NT2/D1 (cell line): ENCODE results near the gene EPB41L4A.

ENCODE experiments used
- DNase-seq: peaks from one replicate; pipeline ENCODE4 v3.0.0-alpha.2; 2011; ENCODE audit warnings: low read depth, low spot score
- H3K27me3 ChIP-seq: 2 replicates; pipeline ENCODE4 v1.6.0; 2011; ENCODE audit warnings: mild to moderate bottlenecking; ENCODE audit not compliant: insufficient read length, insufficient read depth
- H3K36me3 ChIP-seq: 2 replicates; pipeline ENCODE4 v1.6.1; 2011; ENCODE audit warnings: mild to moderate bottlenecking, low read length, mixed read lengths; ENCODE audit not compliant: insufficient read depth, insufficient read length
- H3K4me1 ChIP-seq: 2 replicates; pipeline ENCODE4 v1.5.1; 2011; ENCODE audit not compliant: insufficient read depth, insufficient read length
- H3K4me3 ChIP-seq: 2 replicates; pipeline ENCODE4 v1.5.1; 2011; ENCODE audit warnings: low read depth; ENCODE audit not compliant: insufficient read length
- H3K9ac ChIP-seq: 2 replicates; pipeline ENCODE4 v1.6.0; 2011; ENCODE audit warnings: low read depth; ENCODE audit not compliant: insufficient read length
- H3K9me3 ChIP-seq: 2 replicates; pipeline ENCODE4 v1.5.1; 2011; ENCODE audit warnings: mild to moderate bottlenecking, low read length; ENCODE audit not compliant: insufficient read depth
- SUZ12 ChIP-seq: IDR thresholded peaks from 2 replicates; pipeline ENCODE4 v1.6.1; 2011; ENCODE audit not compliant: insufficient read length, insufficient read depth; ENCODE audit errors: extremely low read depth
- YY1 ChIP-seq: IDR thresholded peaks from 2 replicates; pipeline ENCODE4 v1.6.1; 2011; ENCODE audit not compliant: insufficient read length, insufficient read depth
- ZNF274 ChIP-seq: IDR thresholded peaks from 2 replicates; pipeline ENCODE4 v1.6.1; 2011; ENCODE audit warnings: mild to moderate bottlenecking, low read depth, low read length

Gene EPB41L4A

DNA sequence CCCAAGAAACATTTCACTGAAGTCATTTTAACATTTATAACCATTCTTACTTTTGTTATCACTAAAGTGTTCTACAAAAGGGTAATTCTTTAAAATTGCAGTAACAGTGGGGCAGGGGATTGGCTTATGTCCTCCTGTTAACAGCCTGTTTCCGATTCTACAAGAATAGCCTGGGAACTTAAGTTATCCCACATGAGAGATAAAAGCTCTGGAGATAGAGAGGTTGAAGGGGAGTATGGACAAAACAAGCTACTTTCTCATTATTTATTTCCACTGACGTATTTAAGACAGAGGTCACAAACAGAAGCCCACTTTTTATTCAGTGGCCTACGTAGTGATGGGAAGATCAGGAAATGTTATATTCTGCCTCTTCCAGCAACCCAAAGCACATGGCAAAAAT lies 98.7 kb downstream of the EPB41L4A start:
- H3K4me1 ChIP-seq: no peaks in the 10 kb centered on the region
- no peaks in the 10 kb centered on the region for H3K36me3 ChIP-seq
- no peak overlapping the region for H3K9ac ChIP-seq
- TF ChIP-seq YY1 (no peak), SUZ12 (no peak), ZNF274 (no peak)
- DNase-seq: no peak
- no peaks in the 10 kb centered on the region for H3K9me3 ChIP-seq
- H3K4me3 ChIP-seq: no peak overlapping the region
- H3K27me3 ChIP-seq: no peaks in the 10 kb centered on the region

DNA sequence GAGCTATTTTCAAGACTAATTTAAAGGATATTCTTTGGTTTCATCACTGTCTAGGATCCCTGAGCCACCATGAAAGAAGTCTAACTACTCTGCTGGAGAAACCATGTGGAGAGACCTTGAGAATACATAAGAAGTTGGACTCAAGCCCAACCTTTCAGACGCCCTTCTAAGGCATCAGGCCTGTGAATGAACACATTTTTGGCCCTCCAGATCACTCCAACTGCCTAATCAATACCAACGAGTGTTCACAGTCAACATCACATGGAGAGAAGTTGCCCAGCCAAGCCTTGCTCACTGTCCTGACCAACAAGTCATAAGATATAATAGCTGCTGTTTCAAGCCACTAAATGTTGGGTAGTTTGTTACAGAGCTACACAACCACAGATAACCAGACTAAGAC lies 100.7 kb downstream of the EPB41L4A start:
- Histone ChIP-seq H3K9me3 (no peaks in the 10 kb centered on the region), H3K9ac (no peak overlapping the region), H3K36me3 (no peaks in the 10 kb centered on the region), H3K4me1 (no peaks in the 10 kb centered on the region), H3K4me3 (no peak overlapping the region), H3K27me3 (no peaks in the 10 kb centered on the region)
- DNase-seq: no peak
- TF ChIP-seq ZNF274 (no peak), YY1 (no peak), SUZ12 (no peak)

DNA sequence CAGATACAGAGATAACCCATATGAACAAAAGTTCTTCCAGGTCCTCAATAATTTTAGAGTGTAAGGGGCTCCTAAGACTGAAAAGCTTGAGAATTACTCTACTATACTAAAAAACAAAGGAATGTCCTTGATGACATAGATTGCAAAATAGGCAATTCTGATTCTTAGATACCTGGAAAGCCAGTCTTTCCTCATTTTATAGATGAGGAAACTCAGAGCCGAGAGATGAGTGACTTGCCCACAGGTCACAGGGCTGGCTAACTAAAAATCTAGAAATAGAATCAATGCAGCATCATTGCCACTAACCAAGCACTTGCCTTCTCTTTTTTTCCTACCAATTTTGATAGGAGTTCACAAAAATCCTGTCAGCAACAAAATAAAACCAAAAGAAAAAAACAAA lies 101.2 kb downstream of the EPB41L4A start:
- DNase-seq: no peak
- Histone ChIP-seq H3K9ac (no peak overlapping the region), H3K36me3 (no peaks in the 10 kb centered on the region), H3K9me3 (no peaks in the 10 kb centered on the region), H3K4me3 (no peak overlapping the region), H3K4me1 (no peaks in the 10 kb centered on the region), H3K27me3 (no peaks in the 10 kb centered on the region)
- no peak for TF ChIP-seq YY1
- no peak for TF ChIP-seq SUZ12
- no peak for TF ChIP-seq ZNF274

DNA sequence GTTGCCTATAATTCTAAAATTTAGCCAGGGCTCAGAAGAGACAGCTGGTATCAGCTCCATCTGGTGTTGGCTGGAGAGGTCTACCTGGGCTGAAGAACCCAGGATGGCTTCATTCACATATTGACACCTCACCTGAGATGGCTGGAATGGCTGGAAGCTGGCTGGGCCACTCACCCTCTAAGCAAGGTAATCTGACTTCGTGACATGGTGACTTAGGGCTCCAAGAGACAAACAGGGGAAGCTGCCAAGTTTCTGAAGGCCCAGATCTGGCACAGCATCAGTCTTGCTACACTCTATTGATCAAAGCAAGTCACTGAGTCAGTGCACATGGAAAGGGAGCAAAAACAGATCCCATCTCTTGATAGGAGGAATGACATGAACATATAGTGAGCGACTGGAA lies 102.3 kb downstream of the EPB41L4A start:
- Histone ChIP-seq H3K4me1 (no peaks in the 10 kb centered on the region), H3K9me3 (no peaks in the 10 kb centered on the region), H3K36me3 (no peaks in the 10 kb centered on the region), H3K9ac (no peak overlapping the region), H3K27me3 (no peaks in the 10 kb centered on the region), H3K4me3 (no peak overlapping the region)
- no peak for DNase-seq
- TF ChIP-seq ZNF274: no peak
- TF ChIP-seq SUZ12: no peak
- no peak for TF ChIP-seq YY1

DNA sequence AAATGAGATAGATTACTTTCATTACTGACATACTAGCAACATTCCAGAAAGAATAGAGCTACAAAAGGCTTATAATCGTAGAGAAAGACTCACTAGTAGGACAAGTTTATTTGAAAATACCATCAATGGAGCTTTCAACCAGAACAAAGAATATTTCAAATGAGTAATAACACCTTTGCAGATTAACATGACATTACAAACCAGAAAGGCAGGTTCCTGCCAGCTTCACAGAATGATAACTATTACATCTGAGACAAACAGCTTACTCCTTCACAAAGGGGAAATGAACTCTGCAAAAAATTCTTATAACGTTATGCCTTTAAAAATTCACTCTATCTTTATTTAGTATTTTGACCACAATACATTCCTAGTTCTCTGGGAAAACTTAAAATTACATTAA lies 103.1 kb downstream of the EPB41L4A start:
- Histone ChIP-seq H3K27me3 (no peaks in the 10 kb centered on the region), H3K9ac (no peak overlapping the region), H3K4me3 (no peak overlapping the region), H3K4me1 (no peaks in the 10 kb centered on the region), H3K9me3 (no peaks in the 10 kb centered on the region), H3K36me3 (no peaks in the 10 kb centered on the region)
- no peak for TF ChIP-seq YY1
- TF ChIP-seq SUZ12: no peak
- no peak for TF ChIP-seq ZNF274
- no peak for DNase-seq

DNA sequence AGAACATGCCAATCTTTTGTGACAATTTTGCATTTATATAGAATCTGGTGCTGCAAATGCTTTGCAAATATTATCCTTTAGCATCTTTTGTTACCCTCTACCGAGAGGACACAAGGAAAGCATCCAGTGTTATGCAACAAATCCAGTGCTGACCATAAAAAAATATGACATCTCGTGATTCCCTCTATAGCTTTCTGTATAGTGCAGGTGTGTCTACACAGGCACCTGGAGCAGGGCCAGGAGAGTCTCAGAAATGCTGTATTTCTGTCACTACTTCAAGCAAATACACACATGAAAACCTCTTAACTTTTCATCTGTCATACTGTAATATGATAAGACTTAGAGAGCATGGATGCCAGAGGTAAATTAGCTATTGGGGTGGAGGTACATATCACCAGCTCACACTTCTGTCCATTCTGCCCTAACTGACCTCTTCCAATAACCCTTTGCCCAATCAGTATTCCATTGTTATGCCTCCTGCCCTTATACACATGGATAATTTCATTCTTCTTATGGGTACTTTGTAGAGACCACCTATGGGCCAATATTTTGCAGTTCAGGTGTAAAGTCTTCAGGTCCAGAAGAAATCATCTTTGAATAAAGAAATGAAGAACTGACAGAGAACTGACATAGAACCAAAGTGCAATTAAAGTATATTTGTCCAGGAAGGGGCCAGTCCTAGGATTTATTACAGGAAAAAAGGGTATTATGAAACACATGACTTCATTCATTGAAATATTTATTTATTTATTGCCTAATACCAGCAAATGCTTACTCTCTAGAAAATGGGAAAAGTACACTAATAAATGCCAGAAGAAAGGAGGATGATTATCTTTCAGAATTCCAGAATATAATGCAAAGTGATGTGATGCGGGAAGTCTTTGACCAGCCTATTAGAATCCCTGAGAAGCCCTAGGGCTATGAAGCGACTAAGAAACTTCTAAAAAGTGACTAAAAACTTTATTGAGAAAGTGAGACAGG lies 106.5 kb downstream of the EPB41L4A start:
- Histone ChIP-seq H3K27me3 (no peaks in the 10 kb centered on the region), H3K4me3 (no peak overlapping the region), H3K4me1 (no peaks in the 10 kb centered on the region), H3K9ac (no peak overlapping the region), H3K9me3 (no peaks in the 10 kb centered on the region), H3K36me3 (no peaks in the 10 kb centered on the region)
- DNase-seq: no peak
- TF ChIP-seq YY1 (no peak), ZNF274 (no peak), SUZ12 (no peak)

DNA sequence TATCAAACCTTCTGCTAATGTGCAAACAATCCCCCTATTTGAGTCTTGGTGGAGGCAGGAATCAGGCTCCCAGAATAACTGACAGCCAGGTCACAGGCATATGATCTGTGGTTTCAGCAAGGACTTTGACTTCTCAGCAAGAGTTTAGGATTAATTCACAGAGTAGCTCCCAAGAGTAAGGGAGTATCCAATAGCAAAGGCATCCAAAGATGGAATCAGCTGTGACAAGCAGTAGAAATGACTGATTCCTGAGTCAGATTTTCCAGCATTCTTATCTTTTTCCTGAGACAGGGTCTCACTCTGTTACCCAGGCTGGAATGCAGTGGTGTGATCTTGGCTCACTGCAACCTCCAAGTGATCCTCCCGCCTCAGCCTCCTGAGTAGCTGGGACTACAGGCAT lies 108.3 kb downstream of the EPB41L4A start:
- TF ChIP-seq YY1 (no peak), SUZ12 (no peak), ZNF274 (no peak)
- no peak for DNase-seq
- Histone ChIP-seq H3K4me3 (no peak overlapping the region), H3K9ac (no peak overlapping the region), H3K4me1 (no peaks in the 10 kb centered on the region), H3K9me3 (no peaks in the 10 kb centered on the region), H3K27me3 (no peaks in the 10 kb centered on the region), H3K36me3 (no peaks in the 10 kb centered on the region)
